GM10847 (cell line): Measurements from ENCODE around the gene RAB19.
A peak's percentile ranks its signal among the peaks of the same experiment; 100 is the strongest.

Source experiments
- POLR2A ChIP-seq: IDR thresholded peaks from 2 replicates; pipeline ENCODE4 v1.6.1; 2011; ENCODE audit not compliant: insufficient read length; ENCODE audit errors: extremely low read depth

RAB19 gene

GRCh38 chr7:140391634-140392033, 12.2 kb upstream of the RAB19 start:
- TF ChIP-seq POLR2A: no peak

GRCh38 chr7:140393756-140394306, 10.0 kb upstream of the RAB19 start:
- TF ChIP-seq POLR2A: no peak

- TF ChIP-seq POLR2A: peak; percentile 68
Observed at GRCh38 chr7:140397784-140398750, 5.8 kb upstream of the RAB19 start, which contains the start of gene SLC37A3. SLC37A3 (minus strand) TSS chr7:140398530; CDS start chr7:140382526, 16,004 bp downstream.

- TF ChIP-seq POLR2A: no peak
Observed at GRCh38 chr7:140398821-140399220, 5.0 kb upstream of the RAB19 start.

- TF ChIP-seq POLR2A: no peak
Observed at GRCh38 chr7:140400381-140400780, 3.5 kb upstream of the RAB19 start.

GRCh38 chr7:140402178-140402835, 1.6 kb upstream of the RAB19 start:
- no peak for TF ChIP-seq POLR2A

- TF ChIP-seq POLR2A: no peak
Observed at GRCh38 chr7:140404565-140405065, 757 bp downstream of the RAB19 start.

GRCh38 chr7:140415361-140415760, 11.5 kb downstream of the RAB19 start:
- no peak for TF ChIP-seq POLR2A

GRCh38 chr7:140416560-140416959, 12.7 kb downstream of the RAB19 start:
- TF ChIP-seq POLR2A: no peak

- TF ChIP-seq POLR2A: no peak
Observed at GRCh38 chr7:140417456-140418155, 13.7 kb downstream of the RAB19 start.

GRCh38 chr7:140418653-140419052, 14.8 kb downstream of the RAB19 start:
- TF ChIP-seq POLR2A: no peak

- no peak for TF ChIP-seq POLR2A
Observed at GRCh38 chr7:140421521-140421920, 17.7 kb downstream of the RAB19 start.

GRCh38 chr7:140423501-140423900, 19.6 kb downstream of the RAB19 start:
- TF ChIP-seq POLR2A: no peak

- no peak for TF ChIP-seq POLR2A
Observed at GRCh38 chr7:140425718-140426117, 21.9 kb downstream of the RAB19 start.

- TF ChIP-seq POLR2A: no peak
Observed at GRCh38 chr7:140426130-140426529, 22.3 kb downstream of the RAB19 start.
